Heart right ventricle (tissue), 16 donors: Measurements from ENCODE around the gene CCDC178. TPM values are rescaled to one million over a fixed set of nuclear protein-coding genes. Genes with fewer than 3 reads are reported as not detected.

ENCODE experiments used
- ATAC-seq, 8 donors: fragments of 200-7000 bp; cut with Tn5 transposase; one replicate each; pipeline ENCODE4 v1.9.1; 2020; ENCODE audit warnings: mild to moderate bottlenecking in 8 of 8, moderate library complexity in 8 of 8, moderate number of reproducible peaks in 1 of 8
- DNase-seq, 2 donors: peaks; one replicate each; pipeline ENCODE4 v3.0.0-alpha.2; 2020
- H3K27ac ChIP-seq, 10 donors: fragments of 200-600 bp; sonication (generic) in 2 of 10; one replicate each; pipeline versions ENCODE4 v1.5.0 to v1.8.0; 2020 to 2022; ENCODE audit warnings: mild to moderate bottlenecking in 3 of 10
- H3K27me3 ChIP-seq, 7 donors: fragments of 200-600 bp; one replicate each; pipeline ENCODE4 v1.8.0; 2021 to 2022; ENCODE audit warnings: mild to moderate bottlenecking in 2 of 7
- H3K36me3 ChIP-seq, 9 donors: fragments of 200-600 bp; sonication (generic) in 1 of 9; one replicate each; pipeline versions ENCODE4 v1.5.0 to v1.8.0; 2020 to 2022; ENCODE audit warnings: mild to moderate bottlenecking in 2 of 9
- H3K4me1 ChIP-seq, 9 donors: fragments of 200-600 bp; sonication (generic) in 1 of 9; one replicate each; pipeline versions ENCODE4 v1.5.0 to v1.8.0; 2020 to 2022; ENCODE audit warnings: mild to moderate bottlenecking in 4 of 9
- H3K4me3 ChIP-seq, 10 donors: fragments of 200-600 bp; sonication (generic) in 2 of 10; one replicate each; pipeline versions ENCODE4 v1.5.0 to v1.8.0; 2020 to 2022; ENCODE audit warnings: mild to moderate bottlenecking in 7 of 10, moderate library complexity in 2 of 10
- H3K9me3 ChIP-seq, 11 donors: fragments of 200-600 bp in 10 of 11; sonication (generic) in 2 of 11; one replicate each; pipeline versions ENCODE4 v1.5.0 to v1.8.0; 2013 to 2022; ENCODE audit warnings: mild to moderate bottlenecking in 2 of 11, control low read depth in 1 of 11, moderate library complexity in 1 of 11
- CTCF ChIP-seq, 9 donors: fragments of 200-600 bp; sonication (generic) in 2 of 9; IDR thresholded peaks; one replicate each; pipeline versions ENCODE4 v1.5.0 to v1.8.0; 2021 to 2022; ENCODE audit warnings: antibody characterized with exemption in 9 of 9, mild to moderate bottlenecking in 5 of 9, moderate library complexity in 1 of 9
- WGBS, 2 donors: extraction: QIAGEN DNeasy Blood & Tissue Kit; methylation state at CpG; one replicate each; pipeline ENCODE4 v1.1.7; 2013; ENCODE audit warnings: inconsistent platforms in 1 of 2; 5-methylcytosine and 5-hydroxymethylcytosine counted together
- intact Hi-C, 10 donors: fragments of 100-400 bp; cut with DNase I; formaldehyde crosslinking; loops; one replicate each; pipeline versions ENCODE4 v1.11.1 to v1.14.2; 2022
- polyA plus RNA-seq, 2 donors: library from polyadenylated mRNA; stranded (reverse); fragments of 200-250 nt; gene quantifications; one replicate each; pipeline ENCODE4 v1.2.3, GENCODE V29; 2013
- total RNA-seq, 10 donors: library from RNA; stranded (reverse); fragmentation: NEBNext Ultra II Directional in 3 of 10; extraction: Animal tissue kit (Norgen Biotek cat#: 25700) in 3 of 10; gene quantifications; one replicate each; pipeline versions ENCODE4 v1.2.1 to v1.2.4, GENCODE V29; 2021 to 2023
- donor health status: Arrhythmogenic right ventricular cardiomyopathy.
- donor health status: ischemic (EF 13 %, LVEDD 7.1; RV severe dilation, severe dysfunction).
- donor health status: healthy with polysubstance abuse.
- donor health status: DM: no; HTN: yes; CAD: no.
- donor health status: DM: no; HTN: no; CAD: no.
- donor health status: ischemic (EF 25% LVEDD 6.9; RV normal size, moderate dysfunction).
- donor health status: ischemic (EF 25% LVEDD 5.7; RV mildly dilated, moderate dysfunction).
- donor health status: healthy.
- donor health status: DM: yes; HTN: yes; CAD: no.
- donor health status: Ischemic cardiomyopathy.
- donor health status: ischemic (EF 35%, LVEDD 5.7; RV mildly dilated, moderate dysfunction).
- donor health status: nonischemic (EF 11% LVEDD 7.7; RV severe dilation, severe dysfunction).
- donor health status: DM: yes; HTN: yes; CAD: no.
- donor health status: PGD.
- donor health status: ischemic (EF 29% LVEDD 5.4; RV normal size, mild dysfunction).
- donor health status: nonischemic (EF 23%, LVEDD 6.1; RV moderate dilation, normal function).

CCDC178 gene
- total and polyA plus RNA-seq, 12 donors: 0.28 to 1.5 (median 0.43) TPM; not detected in 6

- H3K4me3 ChIP-seq: no peak overlapping the region
- ATAC-seq (no peak), DNase-seq (no peak)
- intact Hi-C loops: loop anchor here in 1 of 10 donors (10.0 kb wide), 1 partner anchor 65 kb away; no protein-coding TSS in a partner anchor
- H3K9me3 ChIP-seq: peaks cover 0 to 19% (median 6%) of the 10 kb centered on the region in 11 donors
- H3K27me3 ChIP-seq: no peaks in the 10 kb centered on the region
- whole genome bisulfite sequencing, 2 donors: 67 to 68% methylated on average over 3 of the region's 3 CpGs
- TF ChIP-seq CTCF (IDR thresholded peaks at IDR 0.05): no peak
- no peaks in the 10 kb centered on the region for H3K36me3 ChIP-seq
- no peak overlapping the region for H3K27ac ChIP-seq
- H3K4me1 ChIP-seq: no peaks in the 10 kb centered on the region
Observed at GRCh38 chr18:32899819-32900218, 540.7 kb downstream of the CCDC178 start.

GRCh38 chr18:32896776-32897547 lies 543.6 kb downstream of the CCDC178 start:
- Histone ChIP-seq H3K4me1 (no peaks in the 10 kb centered on the region), H3K4me3 (no peak overlapping the region), H3K9me3 (peaks cover 0 to 19% (median 6%) of the 10 kb centered on the region in 11 donors), H3K36me3 (no peaks in the 10 kb centered on the region), H3K27me3 (no peaks in the 10 kb centered on the region), H3K27ac (no peak overlapping the region)
- 49 to 64% methylated on average over 4 of the region's 4 CpGs for WGBS, 2 donors
- ATAC-seq (no peak), DNase-seq (no peak)
- TF ChIP-seq CTCF (IDR thresholded peaks at IDR 0.05): no peak
- intact Hi-C loops: no loop called here

GRCh38 chr18:32893915-32894314 lies 546.6 kb downstream of the CCDC178 start:
- no peaks in the 10 kb centered on the region for H3K27me3 ChIP-seq
- intact Hi-C loops: no loop called here
- H3K4me3 ChIP-seq: no peak overlapping the region
- TF ChIP-seq CTCF (IDR thresholded peaks at IDR 0.05): no peak
- no peaks in the 10 kb centered on the region for H3K4me1 ChIP-seq
- H3K36me3 ChIP-seq: no peaks in the 10 kb centered on the region
- 79 to 84% methylated on average over 7 of the region's 7 CpGs for WGBS, 2 donors
- H3K27ac ChIP-seq: no peak overlapping the region
- no peak for DNase-seq
- no peak for ATAC-seq
- H3K9me3 ChIP-seq: peaks cover 0 to 19% (median 6%) of the 10 kb centered on the region in 11 donors

- no peak for TF ChIP-seq CTCF (IDR thresholded peaks at IDR 0.05)
- H3K4me3 ChIP-seq: no peak overlapping the region
- peaks cover 0 to 7% (median under 1%) of the 10 kb centered on the region in 11 donors for H3K9me3 ChIP-seq
- intact Hi-C loops: no loop called here
- H3K4me1 ChIP-seq: no peaks in the 10 kb centered on the region
- no peak overlapping the region for H3K27ac ChIP-seq
- no peaks in the 10 kb centered on the region for H3K36me3 ChIP-seq
- no peaks in the 10 kb centered on the region for H3K27me3 ChIP-seq
- ATAC-seq (no peak), DNase-seq (no peak)
- 84 to 87% methylated on average over 3 of the region's 3 CpGs for WGBS, 2 donors
Observed at GRCh38 chr18:32891797-32892196, 548.7 kb downstream of the CCDC178 start.
